Ovary (tissue), 9 donors: ENCODE results near the gene SCAMP4. TPM values are rescaled to one million over a fixed set of nuclear protein-coding genes. Genes with fewer than 3 reads are reported as not detected.

Experiments
- DNase-seq, 5 donors: peaks; one replicate each; pipeline ENCODE4 v3.0.0-alpha.2; 2019 to 2020
- H3K27ac ChIP-seq, 2 donors: fragments of 200-600 bp; one replicate each; pipeline versions ENCODE4 v1.5.1 to v1.8.0; 2019 to 2022
- H3K27me3 ChIP-seq: fragments of 200-600 bp; one replicate; pipeline ENCODE4 v1.8.0; 2022
- H3K36me3 ChIP-seq: fragments of 200-600 bp; sonication (generic); one replicate; pipeline ENCODE4 v1.5.1; 2019
- H3K4me1 ChIP-seq: one replicate; pipeline ENCODE4 v1.8.1; 2013; ENCODE audit warnings: mild to moderate bottlenecking, moderate library complexity; ENCODE audit not compliant: insufficient read depth
- H3K4me3 ChIP-seq: fragments of 200-600 bp; sonication (generic); one replicate; pipeline ENCODE4 v1.5.1; 2017
- H3K9me3 ChIP-seq, 2 donors: fragments of 200-600 bp in 1 of 2; sonication (generic) in 1 of 2; one replicate each; pipeline versions ENCODE4 v1.5.1 to v1.8.1; 2013 to 2019; ENCODE audit warnings: mild to moderate bottlenecking in 1 of 2, moderate library complexity in 1 of 2
- CTCF ChIP-seq, 3 donors: fragments of 450-650 bp in 2 of 3; fragments of 200-600 bp in 1 of 3; IDR thresholded peaks; one replicate each; pipeline versions ENCODE4 v1.5.1 to v1.8.0; 2016 to 2022; ENCODE audit warnings: antibody characterized with exemption in 3 of 3, mild to moderate bottlenecking in 1 of 3
- EP300 ChIP-seq: sonication (generic); formaldehyde crosslinking; IDR thresholded peaks from one replicate; pipeline ENCODE4 v1.6.1; 2017; ENCODE audit warnings: antibody characterized with exemption
- POLR2A ChIP-seq: fragments of 450-650 bp; IDR thresholded peaks from one replicate; pipeline ENCODE4 v1.6.1; 2017; ENCODE audit warnings: antibody characterized with exemption, mild to moderate bottlenecking, moderate library complexity
- WGBS, 3 donors: extraction: QIAGEN DNeasy Blood & Tissue Kit in 1 of 3; methylation state at CpG; one replicate each; pipeline versions ENCODE4 v1.1.5 to v1.1.7; 2013 to 2017; 5-methylcytosine and 5-hydroxymethylcytosine counted together
- intact Hi-C, 4 donors: fragments of 100-400 bp; cut with DNase I; formaldehyde crosslinking; loops; one replicate each; pipeline versions ENCODE4 v1.11.0 to v1.15.1; 2022 to 2023
- polyA plus RNA-seq, 2 donors: library from polyadenylated mRNA; stranded (reverse); fragments of 200-250 nt in 1 of 2; fragments of 350-450 nt in 1 of 2; fragmentation: Illumina TruSeq in 1 of 2; extraction: RNeasy Lipid Tissue Mini Kit (QIAGEN cat#74804) in 1 of 2; gene quantifications; one replicate each; pipeline ENCODE4 v1.2.3, GENCODE V29; 2013 to 2014
- total RNA-seq, 7 donors: library from RNA; depleted of rRNA in 2 of 7; stranded (reverse); fragments of >200 nt in 2 of 7; fragmentation: NEBNext Ultra II Directional in 3 of 7; extraction: Animal tissue kit (Norgen Biotek cat#: 25700) in 3 of 7; gene quantifications; one replicate each; pipeline versions ENCODE4 v1.1.0 to v1.2.4, GENCODE V29; 2016 to 2023
- donor health status: DM: no; HTN: no; CAD: no; lungs with moderate emphysema.
- donor health status: DM: no; HTN: no; CAD: no.
- donor health status: Bipolar disorder and iron deficiency.
- donor health status: DM: yes; HTN: yes; CAD: no.
- donor health status: DM: no; HTN: no; CAD: no.
- donor health status: DM: yes; HTN: yes; CAD: no.

The SCAMP4 gene
- total and polyA plus RNA-seq, 9 donors: 11.7 to 87.0 (median 56.5) TPM

GRCh38 chr19:1911995-1912394 lies 6.8 kb downstream of the SCAMP4 start:
- intact Hi-C loops: no loop called here
- Histone ChIP-seq H3K9me3 (no peaks in the 10 kb centered on the region), H3K4me3 (no peak overlapping the region), H3K27me3 (no peaks in the 10 kb centered on the region), H3K36me3 (no peaks in the 10 kb centered on the region), H3K27ac (no peak overlapping the region), H3K4me1 (peaks cover 16% of the 10 kb centered on the region)
- no peak for TF ChIP-seq CTCF (IDR thresholded peaks at IDR 0.05)
- TF ChIP-seq EP300: no peak
- TF ChIP-seq POLR2A: no peak
- WGBS, 3 donors: 82 to 93% (median 88%) methylated on average over 35 to 37 of the region's 37 CpGs
- DNase-seq: peak in 1 of 5 donors; percentile 45

GRCh38 chr19:1912760-1913505 lies 7.7 kb downstream of the SCAMP4 start:
- TF ChIP-seq EP300: no peak
- TF ChIP-seq POLR2A: no peak
- TF ChIP-seq CTCF (IDR thresholded peaks at IDR 0.05): no peak
- WGBS, 3 donors: 95 to 97% (median 97%) methylated on average over 76 to 77 of the region's 77 CpGs
- Histone ChIP-seq H3K4me1 (peaks cover 11% of the 10 kb centered on the region), H3K36me3 (no peaks in the 10 kb centered on the region), H3K27ac (no peak overlapping the region), H3K9me3 (no peaks in the 10 kb centered on the region), H3K27me3 (no peaks in the 10 kb centered on the region), H3K4me3 (no peak overlapping the region)
- intact Hi-C loops: no loop called here
- DNase-seq: no peak

- TF ChIP-seq CTCF (IDR thresholded peaks at IDR 0.05): no peak
- no peak for TF ChIP-seq POLR2A
- no peak for TF ChIP-seq EP300
- no peaks in the 10 kb centered on the region for H3K27me3 ChIP-seq
- H3K36me3 ChIP-seq: no peaks in the 10 kb centered on the region
- H3K9me3 ChIP-seq: no peaks in the 10 kb centered on the region
- no peak overlapping the region for H3K4me3 ChIP-seq
- WGBS, 3 donors: 80 to 84% (median 82%) methylated on average over 23 of the region's 23 CpGs
- no peak overlapping the region for H3K27ac ChIP-seq
- intact Hi-C loops: no loop called here
- H3K4me1 ChIP-seq: peaks cover 6% of the 10 kb centered on the region
- DNase-seq: peak in 1 of 5 donors; percentile 30
Measured at GRCh38 chr19:1913781-1914577, 8.8 kb downstream of the SCAMP4 start.

GRCh38 chr19:1914826-1915341 lies 9.7 kb downstream of the SCAMP4 start:
- intact Hi-C loops: no loop called here
- WGBS, 3 donors: 87 to 91% (median 90%) methylated on average over 21 to 23 of the region's 23 CpGs
- no peaks in the 10 kb centered on the region for H3K36me3 ChIP-seq
- TF ChIP-seq POLR2A: no peak
- TF ChIP-seq EP300: no peak
- TF ChIP-seq CTCF (IDR thresholded peaks at IDR 0.05): no peak
- H3K4me1 ChIP-seq: peaks cover under 1% of the 10 kb centered on the region
- no peaks in the 10 kb centered on the region for H3K9me3 ChIP-seq
- DNase-seq: no peak
- H3K27ac ChIP-seq: no peak overlapping the region
- H3K4me3 ChIP-seq: no peak overlapping the region
- no peaks in the 10 kb centered on the region for H3K27me3 ChIP-seq
